HepG2 (cell line): ENCODE measurements around the gene TVP23A. TPM values are rescaled to one million over a fixed set of nuclear protein-coding genes. Genes with fewer than 3 reads are reported as not detected.

Experiments used
- ATAC-seq: fragments of 200-7000 bp; cut with Tn5 transposase; 3 replicates; pipeline ENCODE4 v1.9.1; 2020; ENCODE audit warnings: mild to moderate bottlenecking, moderate library complexity
- BruUV-seq: library from RNA; stranded (reverse); fragments of 400-500 nt; replicated peaks from 2 replicates; lab custom pipeline; 2021; lab: Mats Ljungman, UMichigan
- CTCF ChIA-PET: fragments of 300-600 bp; formaldehyde crosslinking; extraction: SDS; loops from one replicate; lab custom pipeline; 2021; ENCODE audit warnings: low total read pairs, inconsistent platforms, low intra/inter-chr PET ratio; lab: Yijun Ruan, JAX
- POLR2A ChIA-PET: fragments of 350-600 bp; sonication (Branson Sonifier 250); formaldehyde crosslinking; loops from one replicate; lab custom pipeline; 2020; ENCODE audit warnings: antibody characterized with exemption, inconsistent platforms; lab: Yijun Ruan, JAX
- DNase-seq: peaks from one replicate; pipeline ENCODE4 v3.0.0-alpha.2; 2015; ENCODE audit warnings: low spot score
- FAIRE-seq: peaks from 3 replicates; lab custom pipeline; 2011; peaks lifted over from hg19 to GRCh38; lab: Jason Lieb, UNC
- H2AFZ ChIP-seq: one replicate; pipeline ENCODE4 v1.6.1; 2011; ENCODE audit warnings: low read length, inconsistent platforms
- H3K27ac ChIP-seq: fragments of 300-600 bp; 3 replicates; pipeline ENCODE4 v1.8.0; 2011; ENCODE audit warnings: mixed run types, mild to moderate bottlenecking, mixed read lengths, low read length, inconsistent platforms; ENCODE audit not compliant: insufficient read depth; ENCODE audit errors: extremely low read length
- H3K27me3 ChIP-seq, 2 experiments: fragments of 200-600 bp in 1 of 2; 2 replicates in 1 of 2; 3 replicates in 1 of 2; pipeline versions ENCODE4 v1.6.0 to v1.8.0; 2011; ENCODE audit warnings: low read length in 2 of 2, mild to moderate bottlenecking in 2 of 2, moderate library complexity in 2 of 2, inconsistent platforms in 1 of 2; ENCODE audit not compliant: insufficient read depth in 2 of 2, control insufficient read depth in 1 of 2
- H3K36me3 ChIP-seq, 2 experiments: fragments of 200-600 bp in 1 of 2; replicated peaks in 1 of 2; 2 replicates in 1 of 2; 3 replicates in 1 of 2; pipeline versions ENCODE4 v1.5.1 to v1.8.0; 2011; ENCODE audit warnings: low read length in 2 of 2, inconsistent platforms in 1 of 2; ENCODE audit not compliant: insufficient read depth in 2 of 2, control insufficient read depth in 1 of 2
- H3K4me1 ChIP-seq: 2 replicates; pipeline ENCODE4 v1.5.1; 2012; ENCODE audit warnings: low read length, inconsistent platforms; ENCODE audit not compliant: insufficient read depth
- H3K4me2 ChIP-seq: 2 replicates; pipeline ENCODE4 v1.6.0; 2011; ENCODE audit warnings: low read depth, low read length, inconsistent platforms
- H3K4me3 ChIP-seq, 3 experiments: fragments of 200-600 bp in 1 of 3; sonication (generic), shearing (Covaris generic) in 1 of 3; replicated peaks in 1 of 3; 2 replicates each; pipeline ENCODE4 v1.5.1; 2011 to 2016; ENCODE audit warnings: low read length in 3 of 3, inconsistent platforms in 2 of 3, low read depth in 2 of 3, mild to moderate bottlenecking in 2 of 3, control low read depth in 1 of 3, mixed read lengths in 1 of 3; ENCODE audit not compliant: insufficient read depth in 1 of 3
- H3K79me2 ChIP-seq: one replicate; pipeline ENCODE4 v1.6.1; 2011; ENCODE audit warnings: low read length, inconsistent platforms; ENCODE audit not compliant: insufficient read depth
- H3K9ac ChIP-seq: 2 replicates; pipeline ENCODE4 v1.6.0; 2011; ENCODE audit warnings: mild to moderate bottlenecking, low read depth, low read length, inconsistent platforms; ENCODE audit not compliant: insufficient read depth
- H3K9me3 ChIP-seq: 2 replicates; pipeline ENCODE4 v1.5.1; 2012; ENCODE audit warnings: mild to moderate bottlenecking, low read length
- H4K20me1 ChIP-seq: 2 replicates; pipeline ENCODE4 v1.6.0; 2011; ENCODE audit warnings: inconsistent platforms, mild to moderate bottlenecking, low read length, moderate library complexity; ENCODE audit not compliant: insufficient read depth
- CREB1 ChIP-seq, 2 experiments: fragments of 450-650 bp in 1 of 2; IDR thresholded peaks; 2 replicates each; pipeline ENCODE4 v1.6.1; 2016 to 2017; ENCODE audit warnings: control low read depth in 1 of 2, mild to moderate bottlenecking in 1 of 2, missing compliant biosample characterization in 1 of 2, missing genetic modification characterization in 1 of 2
- JDP2 ChIP-seq: sonication (generic); formaldehyde crosslinking; IDR thresholded peaks from 2 replicates; pipeline ENCODE4 v1.8.1; 2022; ENCODE audit warnings: missing genetic modification reagents, borderline replicate concordance
- KLF16 ChIP-seq, 2 experiments: sonication (generic) in 1 of 2; formaldehyde crosslinking in 1 of 2; IDR thresholded peaks; 2 replicates each; pipeline versions ENCODE4 v1.6.1 to v1.8.0; 2016 to 2023; ENCODE audit warnings: missing genetic modification reagents in 2 of 2, missing compliant biosample characterization in 1 of 2
- NFKB2 ChIP-seq: sonication (generic); formaldehyde crosslinking; IDR thresholded peaks from 2 replicates; pipeline ENCODE4 v1.4.0; 2020; ENCODE audit warnings: missing genetic modification reagents, borderline replicate concordance
- WIZ ChIP-seq: sonication (generic); formaldehyde crosslinking; IDR thresholded peaks from 2 replicates; pipeline ENCODE4 v1.5.1; 2020; ENCODE audit warnings: mild to moderate bottlenecking, missing genetic modification reagents
- WGBS: methylation state at CpG from one replicate; pipeline ENCODE4 v1.1.6; 2017; ENCODE audit warnings: low lambda C conversion rate; 5-methylcytosine and 5-hydroxymethylcytosine counted together
- in situ Hi-C: cut with HindIII; loops from 2 replicates; pipeline ENCODE4 v1.10.0; 2017; ENCODE audit warnings: low pct_unique_long_range_greater_than_20kb; ENCODE audit not compliant: extremely low pct_ligation_motif_present
- intact Hi-C: fragments of 100-400 bp; cut with micrococcal nuclease; formaldehyde crosslinking; loops from one replicate; pipeline ENCODE4 v1.10.0; 2022; ENCODE audit not compliant: unreplicated experiment
- polyA plus RNA-seq, 8 experiments: library from polyadenylated mRNA; depleted of rRNA in 3 of 8; stranded (reverse) in 7 of 8; unstranded in 1 of 8; fragments of >200 nt; fragmentation: Illumina TruSeq in 4 of 8; extraction: Trizol in 4 of 8; gene quantifications; 2 replicates each; pipeline versions ENCODE4 v1.2.1 to v1.2.3, GENCODE V29; 2011 to 2016; ENCODE audit warnings: low read depth in 4 of 8, missing spikeins in 1 of 8, mixed read lengths in 1 of 8; ENCODE audit not compliant: insufficient read depth in 1 of 8
- total RNA-seq, 5 experiments: library from RNA; depleted of rRNA; stranded (reverse); fragments of >200 nt; fragmentation: Illumina TruSeq; extraction: Trizol; gene quantifications; 2 replicates each; pipeline ENCODE4 v1.2.3, GENCODE V29; 2016; ENCODE audit warnings: low read depth in 1 of 5
- TF ChIP-seq, protein P1 (sequence below): sonication (generic); formaldehyde crosslinking; IDR thresholded peaks from 2 replicates; pipeline ENCODE4 v1.4.0; 2020; ENCODE audit warnings: missing genetic modification reagents
- TF ChIP-seq, protein P2 (sequence below): IDR thresholded peaks from 2 replicates; pipeline ENCODE4 v1.6.1; 2016; ENCODE audit warnings: low read depth
- TF ChIP-seq, protein P3 (sequence below): sonication (generic); formaldehyde crosslinking; IDR thresholded peaks from 2 replicates; pipeline ENCODE4 v1.4.0; 2020; ENCODE audit warnings: missing genetic modification reagents

The TVP23A gene
- total and polyA plus RNA-seq, 2 of the 13 experiments (the other 11 are each of a cell fraction or from before 2014, with no cell fraction given): not detected

GRCh38 chr16:10770907-10771306, 47.7 kb downstream of the TVP23A start (continued):
- TF ChIP-seq, protein P1, sequence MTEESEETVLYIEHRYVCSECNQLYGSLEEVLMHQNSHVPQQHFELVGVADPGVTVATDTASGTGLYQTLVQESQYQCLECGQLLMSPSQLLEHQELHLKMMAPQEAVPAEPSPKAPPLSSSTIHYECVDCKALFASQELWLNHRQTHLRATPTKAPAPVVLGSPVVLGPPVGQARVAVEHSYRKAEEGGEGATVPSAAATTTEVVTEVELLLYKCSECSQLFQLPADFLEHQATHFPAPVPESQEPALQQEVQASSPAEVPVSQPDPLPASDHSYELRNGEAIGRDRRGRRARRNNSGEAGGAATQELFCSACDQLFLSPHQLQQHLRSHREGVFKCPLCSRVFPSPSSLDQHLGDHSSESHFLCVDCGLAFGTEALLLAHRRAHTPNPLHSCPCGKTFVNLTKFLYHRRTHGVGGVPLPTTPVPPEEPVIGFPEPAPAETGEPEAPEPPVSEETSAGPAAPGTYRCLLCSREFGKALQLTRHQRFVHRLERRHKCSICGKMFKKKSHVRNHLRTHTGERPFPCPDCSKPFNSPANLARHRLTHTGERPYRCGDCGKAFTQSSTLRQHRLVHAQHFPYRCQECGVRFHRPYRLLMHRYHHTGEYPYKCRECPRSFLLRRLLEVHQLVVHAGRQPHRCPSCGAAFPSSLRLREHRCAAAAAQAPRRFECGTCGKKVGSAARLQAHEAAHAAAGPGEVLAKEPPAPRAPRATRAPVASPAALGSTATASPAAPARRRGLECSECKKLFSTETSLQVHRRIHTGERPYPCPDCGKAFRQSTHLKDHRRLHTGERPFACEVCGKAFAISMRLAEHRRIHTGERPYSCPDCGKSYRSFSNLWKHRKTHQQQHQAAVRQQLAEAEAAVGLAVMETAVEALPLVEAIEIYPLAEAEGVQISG (CRISPR knock-in tag): no peak
- no peak for TF ChIP-seq JDP2 (CRISPR knock-in tag)

DNA sequence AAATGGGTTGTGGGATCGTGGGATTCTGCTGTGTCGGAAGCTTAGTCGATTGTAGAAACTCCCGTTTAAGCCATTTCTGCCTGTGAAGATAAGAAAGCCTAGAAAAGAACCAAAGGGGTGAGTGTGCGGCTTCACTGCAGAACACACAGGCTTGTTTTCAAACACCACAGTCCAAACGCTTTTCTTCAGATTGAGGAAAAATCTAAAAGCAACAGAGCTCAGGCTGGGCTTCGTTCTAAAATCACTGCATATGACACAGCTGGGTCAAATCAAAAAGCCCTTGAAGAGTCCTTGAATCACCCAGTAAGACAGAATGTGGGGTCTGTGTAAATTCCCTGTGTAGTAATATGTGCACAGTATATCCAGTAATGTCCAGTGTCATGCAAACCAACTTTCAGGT, 49.2 kb downstream of the TVP23A start:
- intact Hi-C loops: no loop called here
- 95% methylated on average over 7 of the region's 7 CpGs for WGBS

More for the DNA sequence above, 49.2 kb downstream of the TVP23A start:
- TF ChIP-seq WIZ (CRISPR knock-in tag): no peak
- no peak for TF ChIP-seq CREB1 (IDR thresholded peaks at IDR 0.05)
- no peak for TF ChIP-seq CREB1 (CRISPR knock-in tag; IDR thresholded peaks at IDR 0.05)
- TF ChIP-seq, protein P2, sequence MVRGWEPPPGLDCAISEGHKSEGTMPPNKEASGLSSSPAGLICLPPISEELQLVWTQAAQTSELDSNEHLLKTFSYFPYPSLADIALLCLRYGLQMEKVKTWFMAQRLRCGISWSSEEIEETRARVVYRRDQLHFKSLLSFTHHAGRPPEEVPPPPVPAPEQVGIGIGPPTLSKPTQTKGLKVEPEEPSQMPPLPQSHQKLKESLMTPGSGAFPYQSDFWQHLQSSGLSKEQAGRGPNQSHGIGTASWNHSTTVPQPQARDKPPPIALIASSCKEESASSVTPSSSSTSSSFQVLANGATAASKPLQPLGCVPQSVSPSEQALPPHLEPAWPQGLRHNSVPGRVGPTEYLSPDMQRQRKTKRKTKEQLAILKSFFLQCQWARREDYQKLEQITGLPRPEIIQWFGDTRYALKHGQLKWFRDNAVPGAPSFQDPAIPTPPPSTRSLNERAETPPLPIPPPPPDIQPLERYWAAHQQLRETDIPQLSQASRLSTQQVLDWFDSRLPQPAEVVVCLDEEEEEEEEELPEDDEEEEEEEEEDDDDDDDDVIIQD: no peak
- TF ChIP-seq, protein P3, sequence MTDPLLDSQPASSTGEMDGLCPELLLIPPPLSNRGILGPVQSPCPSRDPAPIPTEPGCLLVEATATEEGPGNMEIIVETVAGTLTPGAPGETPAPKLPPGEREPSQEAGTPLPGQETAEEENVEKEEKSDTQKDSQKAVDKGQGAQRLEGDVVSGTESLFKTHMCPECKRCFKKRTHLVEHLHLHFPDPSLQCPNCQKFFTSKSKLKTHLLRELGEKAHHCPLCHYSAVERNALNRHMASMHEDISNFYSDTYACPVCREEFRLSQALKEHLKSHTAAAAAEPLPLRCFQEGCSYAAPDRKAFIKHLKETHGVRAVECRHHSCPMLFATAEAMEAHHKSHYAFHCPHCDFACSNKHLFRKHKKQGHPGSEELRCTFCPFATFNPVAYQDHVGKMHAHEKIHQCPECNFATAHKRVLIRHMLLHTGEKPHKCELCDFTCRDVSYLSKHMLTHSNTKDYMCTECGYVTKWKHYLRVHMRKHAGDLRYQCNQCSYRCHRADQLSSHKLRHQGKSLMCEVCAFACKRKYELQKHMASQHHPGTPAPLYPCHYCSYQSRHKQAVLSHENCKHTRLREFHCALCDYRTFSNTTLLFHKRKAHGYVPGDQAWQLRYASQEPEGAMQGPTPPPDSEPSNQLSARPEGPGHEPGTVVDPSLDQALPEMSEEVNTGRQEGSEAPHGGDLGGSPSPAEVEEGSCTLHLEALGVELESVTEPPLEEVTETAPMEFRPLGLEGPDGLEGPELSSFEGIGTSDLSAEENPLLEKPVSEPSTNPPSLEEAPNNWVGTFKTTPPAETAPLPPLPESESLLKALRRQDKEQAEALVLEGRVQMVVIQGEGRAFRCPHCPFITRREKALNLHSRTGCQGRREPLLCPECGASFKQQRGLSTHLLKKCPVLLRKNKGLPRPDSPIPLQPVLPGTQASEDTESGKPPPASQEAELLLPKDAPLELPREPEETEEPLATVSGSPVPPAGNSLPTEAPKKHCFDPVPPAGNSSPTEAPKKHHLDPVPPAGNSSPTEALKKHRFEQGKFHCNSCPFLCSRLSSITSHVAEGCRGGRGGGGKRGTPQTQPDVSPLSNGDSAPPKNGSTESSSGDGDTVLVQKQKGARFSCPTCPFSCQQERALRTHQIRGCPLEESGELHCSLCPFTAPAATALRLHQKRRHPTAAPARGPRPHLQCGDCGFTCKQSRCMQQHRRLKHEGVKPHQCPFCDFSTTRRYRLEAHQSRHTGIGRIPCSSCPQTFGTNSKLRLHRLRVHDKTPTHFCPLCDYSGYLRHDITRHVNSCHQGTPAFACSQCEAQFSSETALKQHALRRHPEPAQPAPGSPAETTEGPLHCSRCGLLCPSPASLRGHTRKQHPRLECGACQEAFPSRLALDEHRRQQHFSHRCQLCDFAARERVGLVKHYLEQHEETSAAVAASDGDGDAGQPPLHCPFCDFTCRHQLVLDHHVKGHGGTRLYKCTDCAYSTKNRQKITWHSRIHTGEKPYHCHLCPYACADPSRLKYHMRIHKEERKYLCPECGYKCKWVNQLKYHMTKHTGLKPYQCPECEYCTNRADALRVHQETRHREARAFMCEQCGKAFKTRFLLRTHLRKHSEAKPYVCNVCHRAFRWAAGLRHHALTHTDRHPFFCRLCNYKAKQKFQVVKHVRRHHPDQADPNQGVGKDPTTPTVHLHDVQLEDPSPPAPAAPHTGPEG (CRISPR knock-in tag): no peak
- no peak for TF ChIP-seq NFKB2 (CRISPR knock-in tag)
- no peak for TF ChIP-seq KLF16 (CRISPR knock-in tag; IDR thresholded peaks at IDR 0.05)
- peaks cover 17% of the 10 kb centered on the region for H3K4me1 ChIP-seq
- H3K27ac ChIP-seq: no peak overlapping the region
- BruUV-seq: no TSS peak
- in situ Hi-C loops: no loop called here
- no peak for FAIRE-seq
- no peaks in the 10 kb centered on the region for H4K20me1 ChIP-seq
- H3K9ac ChIP-seq: no peak overlapping the region
- no peak for DNase-seq
- ChIA-PET CTCF (no interaction called here), POLR2A (no interaction called here)
- ATAC-seq: no peak
- H3K79me2 ChIP-seq: no peaks in the 10 kb centered on the region
- H3K36me3 ChIP-seq: peaks cover 7 to 8% of the 10 kb centered on the region in 2 experiments; a peak in 4 of 5 replicates
- H3K9me3 ChIP-seq: no peaks in the 10 kb centered on the region
- H3K4me2 ChIP-seq: no peak overlapping the region
- no peaks in the 10 kb centered on the region for H3K27me3 ChIP-seq
- H2AFZ ChIP-seq: no peak overlapping the region
- no peak overlapping the region for H3K4me3 ChIP-seq
